ENCODE data around the gene MRPS22.

DNA sequence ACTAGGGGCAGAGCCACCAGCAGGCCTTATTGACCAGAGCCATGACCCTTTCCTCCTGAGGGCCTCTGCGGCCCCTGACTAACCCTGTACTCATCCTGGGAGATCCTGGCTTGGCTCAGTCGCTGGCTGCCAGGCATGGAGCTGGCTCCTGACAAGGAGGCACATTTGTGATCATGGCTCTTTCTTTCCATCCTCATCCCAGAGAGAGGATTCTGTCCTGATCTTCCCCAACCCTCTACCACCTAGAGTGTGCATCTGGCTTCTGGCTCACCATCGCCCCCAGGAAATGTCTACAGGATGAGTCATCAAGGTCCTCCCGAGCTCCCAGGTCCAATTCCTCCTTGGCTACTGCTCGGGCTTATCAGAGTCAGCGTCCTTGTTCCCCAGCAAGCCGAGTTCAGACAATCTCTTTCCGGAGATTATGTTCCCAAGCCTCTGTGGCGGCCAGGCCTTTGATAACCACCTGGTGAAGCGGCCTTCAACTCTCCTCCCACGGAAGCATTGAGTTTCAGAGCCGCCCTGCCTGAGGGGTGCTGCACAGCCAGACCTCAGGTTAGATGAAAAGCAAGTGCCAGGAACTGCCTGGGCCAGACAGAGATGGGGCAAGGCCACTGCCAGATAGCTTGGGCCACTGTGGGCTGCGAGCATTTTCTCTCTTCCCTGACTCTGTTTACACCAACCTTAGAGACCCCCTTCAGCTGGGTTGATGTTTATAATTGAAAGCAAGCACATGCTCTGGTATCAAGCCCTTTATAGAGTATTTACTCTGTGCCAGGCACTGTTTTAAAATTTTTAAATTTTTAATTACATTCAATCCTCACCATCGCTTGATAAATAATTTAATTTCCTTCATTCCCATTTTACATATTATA is 44.3 kb upstream of the MRPS22 start:
- TF ChIP-seq CTCF (IDR thresholded peaks at IDR 0.05): no peak
- no peak for TF ChIP-seq POLR2A (IDR thresholded peaks at IDR 0.05)
